ENCODE data around the gene VSTM4. TPM values are rescaled to one million over a fixed set of nuclear protein-coding genes. Genes with fewer than 3 reads are reported as not detected.

Gene VSTM4
- total RNA-seq, 1 experiment from 2014 or later, result not detected

GRCh38 chr10:49076741-49077521, 38.4 kb downstream of the VSTM4 start:
- H3K36me3 ChIP-seq (ENCODE audit: control insufficient read depth, insufficient read depth, low read length), result no peaks in the 10 kb centered on the region
- ChIA-PET CTCF (no interaction called here), POLR2A (no interaction called here)
- no peak overlapping the region for H3K4me3 ChIP-seq (ENCODE audit: low read depth, low read length)
- Mint-ChIP-seq H3K4me1 (ENCODE audit: low read depth, unreplicated experiment) (peaks cover 2% of the 10 kb centered on the region), H3K36me3 (ENCODE audit: insufficient read depth, unreplicated experiment) (no peaks in the 10 kb centered on the region), H3K27ac (ENCODE audit: unreplicated experiment) (no peak overlapping the region), H3K4me3 (ENCODE audit: unreplicated experiment) (no peak overlapping the region), H3K27me3 (ENCODE audit: insufficient read depth, unreplicated experiment) (peaks cover 20% of the 10 kb centered on the region), H3K9me3 (ENCODE audit: unreplicated experiment) (no peaks in the 10 kb centered on the region)
- TF ChIP-seq CTCF (IDR thresholded peaks at IDR 0.05; ENCODE audit: insufficient read depth in 1 of 2, low read depth in 1 of 2, low read length in 1 of 2, severe bottlenecking in 1 of 2, unreplicated experiment in 1 of 2), result no peak
- intact Hi-C loops (cut with micrococcal nuclease; ENCODE audit: unreplicated experiment), result no loop called here
- BruUV-seq (replicated peaks), result no TSS peak
- H3K4me1 ChIP-seq, result no peaks in the 10 kb centered on the region
- peak in 1 of 2 experiments; percentile 7 for DNase-seq
- no peaks in the 10 kb centered on the region for H3K9me3 ChIP-seq
- peaks cover 1% of the 10 kb centered on the region for H3K27me3 ChIP-seq (replicated peaks; ENCODE audit: control insufficient read depth, insufficient read depth, low read length)

GRCh38 chr10:49076319-49076718, 39.0 kb downstream of the VSTM4 start:
- Histone ChIP-seq H3K4me3 (ENCODE audit: low read depth, low read length) (no peak overlapping the region), H3K9me3 (0 out of 2 replicates have a peak, but pooled peaks cover 2% of the 10 kb centered on the region), H3K4me1 (no peaks in the 10 kb centered on the region), H3K27me3 (replicated peaks; ENCODE audit: control insufficient read depth, insufficient read depth, low read length) (peaks cover 1% of the 10 kb centered on the region), H3K36me3 (ENCODE audit: control insufficient read depth, insufficient read depth, low read length) (no peaks in the 10 kb centered on the region)
- no peak overlapping the region for H3K4me3 Mint-ChIP-seq (ENCODE audit: unreplicated experiment)
- no TSS peak for BruUV-seq (replicated peaks)
- peak in 1 of 2 experiments; percentile 7 for DNase-seq
- POLR2A ChIA-PET, result no interaction called here
- TF ChIP-seq CTCF (IDR thresholded peaks at IDR 0.05; ENCODE audit: insufficient read depth in 1 of 2, low read depth in 1 of 2, low read length in 1 of 2, severe bottlenecking in 1 of 2, unreplicated experiment in 1 of 2), result no peak
- intact Hi-C loops (cut with micrococcal nuclease; ENCODE audit: unreplicated experiment), result no loop called here
- no peaks in the 10 kb centered on the region for H3K4me1 Mint-ChIP-seq (ENCODE audit: low read depth, unreplicated experiment)
- H3K9me3 Mint-ChIP-seq (ENCODE audit: unreplicated experiment), result no peaks in the 10 kb centered on the region
- CTCF ChIA-PET, result no interaction called here
- peaks cover 20% of the 10 kb centered on the region for H3K27me3 Mint-ChIP-seq (ENCODE audit: insufficient read depth, unreplicated experiment)
- no peaks in the 10 kb centered on the region for H3K36me3 Mint-ChIP-seq (ENCODE audit: insufficient read depth, unreplicated experiment)
- no peak overlapping the region for H3K27ac Mint-ChIP-seq (ENCODE audit: unreplicated experiment)

- Histone ChIP-seq H3K27me3 (replicated peaks; ENCODE audit: control insufficient read depth, insufficient read depth, low read length) (peaks cover 1% of the 10 kb centered on the region), H3K4me3 (ENCODE audit: low read depth, low read length) (no peak overlapping the region), H3K4me1 (no peaks in the 10 kb centered on the region), H3K9me3 (0 out of 2 replicates have a peak, but pooled peaks cover 2% of the 10 kb centered on the region), H3K36me3 (ENCODE audit: control insufficient read depth, insufficient read depth, low read length) (no peaks in the 10 kb centered on the region)
- no peak for DNase-seq
- H3K27me3 Mint-ChIP-seq (ENCODE audit: insufficient read depth, unreplicated experiment), result peaks cover 25% of the 10 kb centered on the region
- no peaks in the 10 kb centered on the region for H3K9me3 Mint-ChIP-seq (ENCODE audit: unreplicated experiment)
- H3K36me3 Mint-ChIP-seq (ENCODE audit: insufficient read depth, unreplicated experiment), result no peaks in the 10 kb centered on the region
- no peak overlapping the region for H3K27ac Mint-ChIP-seq (ENCODE audit: unreplicated experiment)
- POLR2A ChIA-PET, result no interaction called here
- TF ChIP-seq CTCF (IDR thresholded peaks at IDR 0.05; ENCODE audit: insufficient read depth in 1 of 2, low read depth in 1 of 2, low read length in 1 of 2, severe bottlenecking in 1 of 2, unreplicated experiment in 1 of 2), result no peak
- BruUV-seq (replicated peaks), result no TSS peak
- no peaks in the 10 kb centered on the region for H3K4me1 Mint-ChIP-seq (ENCODE audit: low read depth, unreplicated experiment)
- CTCF ChIA-PET, result no interaction called here
- intact Hi-C loops (cut with micrococcal nuclease; ENCODE audit: unreplicated experiment), result no loop called here
- no peak overlapping the region for H3K4me3 Mint-ChIP-seq (ENCODE audit: unreplicated experiment)
Observed at GRCh38 chr10:49075743-49076142, 39.6 kb downstream of the VSTM4 start.
